ENCODE measurements around the gene TMEM254. TPM values are rescaled to one million over a fixed set of nuclear protein-coding genes. Genes with fewer than 3 reads are reported as not detected.
"Not testable (repeated sequence)": the region's sequence is repeated elsewhere in the genome, so short reads cannot be mapped to it uniquely, and the experiment has no call there.

Gene TMEM254
- total RNA-seq, 1 experiment from 2014 or later: 16.0 TPM

GRCh38 chr10:80132299-80133139, 54.1 kb downstream of the TMEM254 start, which contains the start of gene PLAC9:
Gene PLAC9, plus strand, starts transcription at chr10:80132730. Its CDS starts 33 bp downstream, at chr10:80132763.
- no peak for DNase-seq (ENCODE audit: low read depth)

DNA sequence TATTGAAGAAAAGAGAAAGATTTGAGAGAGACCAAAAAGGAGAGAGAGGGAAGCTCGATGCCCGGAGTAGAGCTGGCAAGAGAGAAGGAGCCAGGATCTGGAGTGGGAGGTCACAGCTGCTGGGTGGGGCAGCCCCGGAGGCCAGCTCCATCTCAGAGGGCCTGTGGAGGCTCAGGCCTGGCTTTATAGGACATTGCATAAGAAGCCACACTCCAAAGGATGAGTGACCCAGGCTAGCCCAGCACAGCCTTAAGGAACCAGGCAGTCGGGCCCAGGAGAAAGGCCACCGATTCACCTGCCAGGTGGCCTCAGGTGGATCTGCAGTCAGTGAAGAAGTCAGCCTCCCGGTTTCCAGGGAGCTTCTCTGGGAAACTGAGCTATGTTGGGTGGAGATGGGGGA, 54.7 kb downstream of the TMEM254 start:
- DNase-seq (ENCODE audit: low read depth): no peak

DNA sequence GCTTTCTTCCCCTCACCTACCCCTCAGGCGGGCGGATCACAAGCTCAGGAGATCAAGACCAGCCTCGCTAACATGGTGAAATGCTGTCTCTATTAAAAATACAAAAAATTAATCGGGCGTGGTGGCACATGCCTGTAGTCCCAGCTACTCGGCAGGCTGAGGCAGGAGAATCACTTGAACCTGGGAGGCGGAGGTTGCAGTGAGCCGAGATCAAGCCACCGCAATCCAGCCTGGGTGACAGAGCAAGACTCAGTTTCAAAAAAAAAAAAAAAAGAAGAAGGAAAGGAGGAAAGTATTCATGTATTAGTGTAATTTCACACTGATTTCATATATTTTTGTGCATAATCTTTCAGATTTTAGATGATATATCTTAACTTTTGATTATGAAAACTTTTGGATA, 55.2 kb downstream of the TMEM254 start:
- not testable (repeated sequence) for DNase-seq (ENCODE audit: low read depth)

- peak; percentile 58 for DNase-seq (ENCODE audit: low read depth)
Measured at GRCh38 chr10:80136134-80136571, 57.7 kb downstream of the TMEM254 start.

DNA sequence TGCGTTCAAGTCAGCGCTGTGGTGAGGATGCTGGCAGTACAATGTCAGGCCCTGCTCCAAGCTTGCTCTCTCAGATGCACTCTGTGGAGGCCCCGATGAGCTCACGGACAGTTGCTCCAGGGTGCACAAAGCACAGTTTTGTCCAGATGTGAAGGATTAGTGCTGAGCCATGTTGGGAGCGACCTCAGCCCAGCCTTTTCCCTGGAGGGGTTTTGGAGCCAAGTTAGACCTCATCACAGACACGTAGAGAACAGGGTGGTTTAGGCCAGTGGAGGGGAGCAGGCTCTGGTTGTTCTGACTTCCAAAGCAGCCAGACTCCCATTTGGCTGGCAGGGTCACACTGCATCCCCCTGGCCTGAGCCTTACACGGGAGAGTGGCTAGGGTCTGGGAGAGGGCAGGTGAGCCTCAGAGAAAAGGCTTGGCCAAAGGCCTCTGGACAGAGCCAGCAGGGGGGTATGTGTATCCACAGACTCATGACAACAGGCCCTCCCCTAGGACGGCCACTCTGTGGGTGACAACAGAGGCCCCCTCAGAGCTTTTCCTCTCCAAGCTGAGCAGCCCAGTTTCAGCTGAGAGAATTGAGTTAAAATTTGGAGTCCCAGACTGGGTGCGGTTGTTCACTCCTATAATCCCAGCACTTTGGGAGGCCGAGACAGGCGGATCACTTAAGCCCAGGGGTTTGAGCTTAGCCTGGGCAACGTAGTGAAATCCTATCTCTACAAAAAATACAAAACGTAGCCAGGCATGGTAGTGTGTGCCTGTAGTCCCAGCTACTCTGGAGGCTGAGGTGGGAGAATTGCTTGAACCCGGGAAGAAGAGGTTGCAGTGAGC, 58.8 kb downstream of the TMEM254 start:
- DNase-seq (ENCODE audit: low read depth): peak; percentile 64

DNA sequence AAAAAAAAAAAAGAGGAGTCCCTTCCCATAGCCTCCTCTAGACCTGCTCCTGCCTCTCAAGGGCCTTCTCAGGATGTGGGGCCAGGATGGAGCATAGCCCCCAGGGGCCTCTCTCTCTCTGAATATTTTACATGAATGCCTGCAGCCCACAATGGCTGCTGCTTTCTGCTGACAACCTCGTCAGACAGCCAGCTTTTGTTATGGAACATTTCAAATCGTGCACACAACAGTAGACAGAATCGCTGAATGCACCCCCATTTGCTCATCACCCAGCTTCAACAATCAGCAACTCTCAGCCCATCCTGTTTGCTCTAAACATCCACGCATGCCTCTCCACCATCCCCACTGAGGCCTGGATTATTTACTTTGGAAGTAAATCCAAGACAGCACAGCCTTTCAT, 59.5 kb downstream of the TMEM254 start:
- no peak for DNase-seq (ENCODE audit: low read depth)

DNA sequence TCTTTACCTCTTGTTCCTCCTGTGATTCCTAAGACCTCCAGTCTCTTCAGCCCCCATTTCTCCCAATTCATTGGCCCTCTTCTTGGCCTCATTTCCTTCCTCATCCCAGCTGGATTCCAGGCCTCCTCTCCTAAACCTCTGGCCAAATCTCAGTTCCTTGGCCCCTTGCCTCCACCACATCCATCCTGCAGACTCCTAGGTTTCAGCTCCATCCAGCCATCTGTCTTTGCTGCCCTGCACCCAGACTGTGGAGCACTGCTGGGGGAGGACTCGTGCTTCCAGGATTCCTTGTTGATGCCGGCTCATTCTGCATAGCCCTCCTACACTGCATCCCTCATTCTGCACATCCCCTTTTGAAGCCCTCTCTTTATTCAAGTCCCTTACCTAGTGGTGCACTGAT, 60.8 kb downstream of the TMEM254 start:
- no peak for DNase-seq (ENCODE audit: low read depth)

DNA sequence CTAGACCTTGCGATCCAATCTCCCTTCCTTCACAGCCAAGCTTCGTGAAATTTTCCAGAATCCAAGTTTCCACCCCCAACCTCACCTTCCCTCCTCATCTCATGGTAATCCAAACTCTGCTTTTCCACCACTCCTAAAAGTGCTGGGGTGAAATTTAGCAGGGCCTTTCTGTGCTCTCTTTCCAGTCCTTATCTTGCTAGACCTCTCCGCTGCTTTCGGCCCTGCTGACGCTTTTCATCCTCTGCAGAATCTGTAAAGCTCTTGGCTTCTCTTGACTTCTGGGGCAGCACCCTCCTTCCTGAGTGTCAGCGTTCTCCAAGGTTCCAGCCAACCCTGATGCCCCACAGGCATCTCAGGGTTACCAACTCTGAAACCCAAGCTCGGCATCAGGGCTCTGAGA, 61.8 kb downstream of the TMEM254 start:
- no peak for DNase-seq (ENCODE audit: low read depth)

DNA sequence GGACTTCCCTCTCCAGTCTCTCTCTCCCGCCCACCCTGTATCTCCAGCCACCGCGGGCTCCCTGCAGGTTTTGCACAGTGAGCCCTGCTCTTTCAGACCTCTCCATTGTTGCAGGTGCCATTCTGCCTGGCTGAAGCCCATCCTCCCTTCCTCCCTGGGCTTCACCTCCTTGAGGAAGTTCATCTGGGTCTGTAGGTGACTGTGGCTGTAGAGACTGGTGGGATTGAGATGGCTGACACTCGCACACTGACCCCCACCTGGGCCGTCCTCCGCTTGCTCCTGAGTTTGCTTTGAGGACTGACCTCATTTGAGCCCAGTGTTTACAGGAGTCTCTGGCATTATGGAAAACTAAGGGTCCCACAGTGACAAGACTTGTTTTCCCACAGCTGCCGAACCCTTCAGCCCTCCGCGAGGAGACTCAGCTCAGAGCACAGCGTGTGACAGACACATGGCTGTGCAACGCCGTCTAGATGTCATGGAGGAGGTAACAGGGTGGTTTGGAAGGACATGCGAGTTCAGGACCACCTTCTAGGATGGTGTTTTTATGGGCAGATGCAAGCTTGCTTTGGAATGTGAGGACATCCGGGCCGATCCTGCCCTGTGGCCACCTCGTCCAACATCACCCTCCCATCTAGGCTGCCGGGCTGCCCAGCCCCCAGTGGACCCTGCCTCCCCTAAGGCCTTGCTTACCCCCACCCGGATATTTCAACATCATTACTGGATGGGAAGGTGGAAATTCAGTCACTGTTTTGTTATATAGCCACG, 63.4 kb downstream of the TMEM254 start:
- no peak for DNase-seq (ENCODE audit: low read depth)

Other genes with a start within 250 kb of the TMEM254 start
- not detected in 2 replicates for gene SFTPD, start 129.6 kb upstream of the TMEM254 start, total RNA-seq (2014; rRNA removed; shearing (Covaris generic))
- gene PLAC9, start 54.1 kb downstream of the TMEM254 start, total RNA-seq (2014; rRNA removed; shearing (Covaris generic)): 0.78 and 1.2 TPM in 2 replicates
- gene ANXA11, start 126.9 kb downstream of the TMEM254 start, total RNA-seq (2014; rRNA removed; shearing (Covaris generic)): 88.0 and 104 TPM in 2 replicates
- not detected in 2 replicates for gene MAT1A, start 211.0 kb downstream of the TMEM254 start, total RNA-seq (2014; rRNA removed; shearing (Covaris generic))

Data from RPMI7951 (cell line).